Gastroesophageal sphincter (tissue), 4 donors: ENCODE data around the gene PSMG2. TPM values are rescaled to one million over a fixed set of nuclear protein-coding genes. Genes with fewer than 3 reads are reported as not detected.

Experiments
- ATAC-seq: fragments of 150-250 bp; one replicate; pipeline ENCODE4 v1.9.1; 2016; ENCODE audit warnings: mild to moderate bottlenecking, moderate library complexity
- H3K27ac ChIP-seq, 4 donors: fragments of 200-600 bp; sonication (generic) in 3 of 4; 1 replicate in 3 of 4; 2 replicates in 1 of 4; pipeline ENCODE4 v1.5.1; 2016 to 2019
- H3K27me3 ChIP-seq: fragments of 200-600 bp; sonication (generic); one replicate; pipeline ENCODE4 v1.5.1; 2019
- H3K36me3 ChIP-seq, 2 donors: fragments of 200-600 bp; sonication (generic); one replicate each; pipeline ENCODE4 v1.5.1; 2019; ENCODE audit warnings: control low read depth in 1 of 2
- H3K4me1 ChIP-seq, 3 donors: fragments of 200-600 bp; sonication (generic); 1 replicate in 2 of 3; 2 replicates in 1 of 3; pipeline ENCODE4 v1.5.1; 2016 to 2019; ENCODE audit warnings: control low read depth in 2 of 3
- H3K4me3 ChIP-seq, 2 donors: fragments of 200-600 bp; sonication (generic); one replicate each; pipeline ENCODE4 v1.5.1; 2019; ENCODE audit warnings: mild to moderate bottlenecking in 1 of 2, moderate library complexity in 1 of 2
- H3K9me3 ChIP-seq, 3 donors: fragments of 200-600 bp; sonication (generic); one replicate each; pipeline ENCODE4 v1.5.1; 2017 to 2019; ENCODE audit warnings: control low read depth in 2 of 3
- EP300 ChIP-seq: sonication (generic); formaldehyde crosslinking; IDR thresholded peaks from one replicate; pipeline ENCODE4 v1.6.1; 2017; ENCODE audit warnings: antibody characterized with exemption, mild to moderate bottlenecking
- POLR2A ChIP-seq, 2 donors: fragments of 450-650 bp; IDR thresholded peaks; one replicate each; pipeline ENCODE4 v1.6.1; 2017; ENCODE audit warnings: antibody characterized with exemption in 2 of 2, mild to moderate bottlenecking in 2 of 2, moderate library complexity in 1 of 2
- POLR2AphosphoS5 ChIP-seq: sonication (generic); formaldehyde crosslinking; IDR thresholded peaks from one replicate; pipeline ENCODE4 v1.6.1; 2017; ENCODE audit warnings: antibody characterized with exemption
- WGBS, 2 donors: methylation state at CpG; one replicate each; pipeline ENCODE4 v1.1.5; 2018; ENCODE audit warnings: low coverage in 1 of 2; 5-methylcytosine and 5-hydroxymethylcytosine counted together
- small RNA-seq, 4 donors: library from RNA; depleted of rRNA; stranded (forward); fragments of <200 nt; gene quantifications; one replicate each; pipeline ENCODE3, GENCODE V24; 2016
- total RNA-seq, 4 donors: library from RNA; depleted of rRNA; stranded (reverse); fragments of >200 nt; gene quantifications; one replicate each; pipeline ENCODE4 v1.1.0, GENCODE V29; 2016
- TF ChIP-seq, protein P1 (sequence below), 4 experiments: fragments of 200-600 bp in 2 of 4; fragments of 450-650 bp in 2 of 4; sonication (generic) in 1 of 4; IDR thresholded peaks; one replicate each; pipeline ENCODE4 v1.5.1; 2017 to 2019; ENCODE audit warnings: antibody characterized with exemption in 4 of 4, mild to moderate bottlenecking in 2 of 4, moderate library complexity in 2 of 4

The PSMG2 gene
- total RNA-seq, 4 donors from 2014 or later: 80.5 to 101 (median 82.3) TPM

GRCh38 chr18:12773369-12773768 lies 70.5 kb downstream of the PSMG2 start:
- H3K4me3 ChIP-seq: no peak overlapping the region
- no peaks in the 10 kb centered on the region for H3K9me3 ChIP-seq
- H3K4me1 ChIP-seq: no peaks in the 10 kb centered on the region
- H3K27ac ChIP-seq: no peak overlapping the region
- no peaks in the 10 kb centered on the region for H3K27me3 ChIP-seq
- ATAC-seq: no peak
- H3K36me3 ChIP-seq: no peaks in the 10 kb centered on the region
- 62 to 87% methylated on average over 5 of the region's 5 CpGs for WGBS, 2 donors
- TF ChIP-seq POLR2AphosphoS5 (no peak), POLR2A (IDR thresholded peaks at IDR 0.05) (no peak), EP300 (no peak)
- TF ChIP-seq, protein P1, sequence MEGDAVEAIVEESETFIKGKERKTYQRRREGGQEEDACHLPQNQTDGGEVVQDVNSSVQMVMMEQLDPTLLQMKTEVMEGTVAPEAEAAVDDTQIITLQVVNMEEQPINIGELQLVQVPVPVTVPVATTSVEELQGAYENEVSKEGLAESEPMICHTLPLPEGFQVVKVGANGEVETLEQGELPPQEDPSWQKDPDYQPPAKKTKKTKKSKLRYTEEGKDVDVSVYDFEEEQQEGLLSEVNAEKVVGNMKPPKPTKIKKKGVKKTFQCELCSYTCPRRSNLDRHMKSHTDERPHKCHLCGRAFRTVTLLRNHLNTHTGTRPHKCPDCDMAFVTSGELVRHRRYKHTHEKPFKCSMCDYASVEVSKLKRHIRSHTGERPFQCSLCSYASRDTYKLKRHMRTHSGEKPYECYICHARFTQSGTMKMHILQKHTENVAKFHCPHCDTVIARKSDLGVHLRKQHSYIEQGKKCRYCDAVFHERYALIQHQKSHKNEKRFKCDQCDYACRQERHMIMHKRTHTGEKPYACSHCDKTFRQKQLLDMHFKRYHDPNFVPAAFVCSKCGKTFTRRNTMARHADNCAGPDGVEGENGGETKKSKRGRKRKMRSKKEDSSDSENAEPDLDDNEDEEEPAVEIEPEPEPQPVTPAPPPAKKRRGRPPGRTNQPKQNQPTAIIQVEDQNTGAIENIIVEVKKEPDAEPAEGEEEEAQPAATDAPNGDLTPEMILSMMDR (IDR thresholded peaks at IDR 0.05): no peak

- Histone ChIP-seq H3K36me3 (no peaks in the 10 kb centered on the region), H3K27me3 (no peaks in the 10 kb centered on the region), H3K27ac (no peak overlapping the region), H3K9me3 (no peaks in the 10 kb centered on the region), H3K4me3 (no peak overlapping the region), H3K4me1 (no peaks in the 10 kb centered on the region)
- TF ChIP-seq, protein P1 (IDR thresholded peaks at IDR 0.05): no peak
- TF ChIP-seq POLR2AphosphoS5: no peak
- TF ChIP-seq POLR2A (IDR thresholded peaks at IDR 0.05): no peak
- TF ChIP-seq EP300: no peak
- WGBS, 2 donors: 81 to 82% methylated on average over 2 to 9 of the region's 9 CpGs
- no peak for ATAC-seq
Observed at GRCh38 chr18:12774982-12775381, 72.1 kb downstream of the PSMG2 start.

Small RNA genes within 50 kb of the gene (small RNA-seq; reads per million reads assigned to genes)
- 0 reads per million in 4 donors for gene RF00019

Other genes starting within 250 kb of the PSMG2 start
- 10 to 100 TPM; 37.4 to 50.8 (median 43.0) TPM for gene SPIRE1, start 44.9 kb upstream of the PSMG2 start, total RNA-seq
- gene CEP76, start 319 bp upstream of the PSMG2 start, total RNA-seq: 10 to 100 TPM in 2 of 4 donors, 1 to 10 TPM in 2; 6.8 to 14.2 (median 9.6) TPM
- 10 to 100 TPM; 13.0 to 30.6 (median 19.6) TPM for gene PTPN2, start 181.2 kb downstream of the PSMG2 start, total RNA-seq
- 10 to 100 TPM; 27.4 to 36.2 (median 28.3) TPM for gene SEH1L, start 245.0 kb downstream of the PSMG2 start, total RNA-seq